ENCODE measurements around the gene LPO.

GRCh38 chr17:58279016-58279711 is 40.8 kb downstream of the LPO start:
- TF ChIP-seq CTCF (conservative IDR thresholded peaks at IDR 0.05) (no peak), ZFX (IDR thresholded peaks at IDR 0.05) (no peak)

All from C4-2B (cell line).